ENCODE data around the gene ANKRD53.

The ANKRD53 gene

GRCh38 chr2:71001981-71002570 lies 23.6 kb downstream of the ANKRD53 start:
- TF ChIP-seq SIN3A (IDR thresholded peaks at IDR 0.05; ENCODE audit: borderline replicate concordance, insufficient read depth, low read length) (no peak), POLR2AphosphoS5 (IDR thresholded peaks at IDR 0.05; ENCODE audit: low read depth, low read length) (no peak), REST (IDR thresholded peaks at IDR 0.05; ENCODE audit: insufficient read depth in 1 of 2, low read depth in 2 of 2, low read length in 2 of 2) (no peak), FOXP2 (optimal IDR thresholded peaks at IDR 0.05; ENCODE audit: borderline replicate concordance, extremely low read depth, extremely low read length, insufficient read depth) (no peak), TAF1 (IDR thresholded peaks at IDR 0.05; ENCODE audit: borderline replicate concordance, insufficient read depth, low read length) (no peak)

- no peak for TF ChIP-seq REST (IDR thresholded peaks at IDR 0.05; ENCODE audit: insufficient read depth in 1 of 2, low read depth in 2 of 2, low read length in 2 of 2)
- TF ChIP-seq SIN3A (IDR thresholded peaks at IDR 0.05; ENCODE audit: borderline replicate concordance, insufficient read depth, low read length), result no peak
- TF ChIP-seq TAF1 (IDR thresholded peaks at IDR 0.05; ENCODE audit: borderline replicate concordance, insufficient read depth, low read length), result no peak
- TF ChIP-seq FOXP2 (optimal IDR thresholded peaks at IDR 0.05; ENCODE audit: borderline replicate concordance, extremely low read depth, extremely low read length, insufficient read depth), result no peak
- TF ChIP-seq POLR2AphosphoS5 (IDR thresholded peaks at IDR 0.05; ENCODE audit: low read depth, low read length), result no peak
These were observed 25.0 kb downstream of the ANKRD53 start for GRCh38 chr2:71003396-71003795.

DNA sequence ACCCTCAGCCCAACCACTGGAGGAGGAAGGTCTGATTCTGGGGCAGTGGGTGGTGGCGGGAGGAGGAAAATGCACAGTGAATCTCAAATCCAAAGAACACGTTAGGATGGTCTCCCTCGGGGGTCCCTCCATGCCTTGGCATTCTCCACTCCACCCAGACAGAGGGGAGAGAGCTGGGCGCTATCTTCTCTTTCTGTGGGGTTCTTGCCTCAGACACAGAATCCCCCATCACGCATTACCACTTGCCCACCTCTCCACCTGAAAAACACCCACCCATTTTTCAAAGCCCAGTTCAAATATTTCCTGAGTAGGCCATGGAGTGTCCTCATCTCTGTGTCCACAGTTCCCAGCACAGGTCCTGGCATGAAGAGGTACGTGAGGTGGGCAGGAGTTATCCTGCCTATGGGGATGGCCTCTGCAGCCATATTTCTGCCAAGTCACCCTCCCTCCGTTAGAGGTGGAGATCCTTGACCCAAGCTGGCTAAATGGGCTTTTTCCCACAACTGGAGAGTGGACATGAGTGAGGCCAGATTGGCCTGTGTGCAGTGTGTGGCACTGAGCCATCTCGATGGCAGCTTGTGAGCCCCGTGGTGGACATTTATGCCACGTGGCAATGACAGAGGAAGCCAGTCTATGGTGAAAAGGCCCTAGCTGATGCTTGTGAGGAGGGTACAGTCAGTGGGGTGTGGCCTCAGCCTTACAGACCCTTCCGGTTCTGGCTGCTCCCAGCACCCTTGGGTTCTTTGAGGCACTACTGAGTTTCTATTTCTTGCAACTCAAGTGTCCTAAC lies 25.7 kb downstream of the ANKRD53 start:
- TF ChIP-seq SIN3A (IDR thresholded peaks at IDR 0.05; ENCODE audit: borderline replicate concordance, insufficient read depth, low read length), result no peak
- no peak for TF ChIP-seq FOXP2 (optimal IDR thresholded peaks at IDR 0.05; ENCODE audit: borderline replicate concordance, extremely low read depth, extremely low read length, insufficient read depth)
- TF ChIP-seq POLR2AphosphoS5 (IDR thresholded peaks at IDR 0.05; ENCODE audit: low read depth, low read length), result no peak
- TF ChIP-seq TAF1 (IDR thresholded peaks at IDR 0.05; ENCODE audit: borderline replicate concordance, insufficient read depth, low read length), result no peak
- TF ChIP-seq REST (IDR thresholded peaks at IDR 0.05; ENCODE audit: insufficient read depth in 1 of 2, low read depth in 2 of 2, low read length in 2 of 2), result no peak

- TF ChIP-seq FOXP2 (optimal IDR thresholded peaks at IDR 0.05; ENCODE audit: borderline replicate concordance, extremely low read depth, extremely low read length, insufficient read depth) (no peak), REST (IDR thresholded peaks at IDR 0.05; ENCODE audit: insufficient read depth in 1 of 2, low read depth in 2 of 2, low read length in 2 of 2) (no peak), SIN3A (IDR thresholded peaks at IDR 0.05; ENCODE audit: borderline replicate concordance, insufficient read depth, low read length) (no peak), TAF1 (IDR thresholded peaks at IDR 0.05; ENCODE audit: borderline replicate concordance, insufficient read depth, low read length) (no peak), POLR2AphosphoS5 (IDR thresholded peaks at IDR 0.05; ENCODE audit: low read depth, low read length) (no peak)
These were observed 26.4 kb downstream of the ANKRD53 start for GRCh38 chr2:71004857-71005256.

All from PFSK-1 (cell line).